ENCODE data around the gene IPCEF1. TPM values are rescaled to one million over a fixed set of nuclear protein-coding genes. Genes with fewer than 3 reads are reported as not detected.

Gene IPCEF1
- total RNA-seq, 1 donor from 2014 or later, result not detected

DNA sequence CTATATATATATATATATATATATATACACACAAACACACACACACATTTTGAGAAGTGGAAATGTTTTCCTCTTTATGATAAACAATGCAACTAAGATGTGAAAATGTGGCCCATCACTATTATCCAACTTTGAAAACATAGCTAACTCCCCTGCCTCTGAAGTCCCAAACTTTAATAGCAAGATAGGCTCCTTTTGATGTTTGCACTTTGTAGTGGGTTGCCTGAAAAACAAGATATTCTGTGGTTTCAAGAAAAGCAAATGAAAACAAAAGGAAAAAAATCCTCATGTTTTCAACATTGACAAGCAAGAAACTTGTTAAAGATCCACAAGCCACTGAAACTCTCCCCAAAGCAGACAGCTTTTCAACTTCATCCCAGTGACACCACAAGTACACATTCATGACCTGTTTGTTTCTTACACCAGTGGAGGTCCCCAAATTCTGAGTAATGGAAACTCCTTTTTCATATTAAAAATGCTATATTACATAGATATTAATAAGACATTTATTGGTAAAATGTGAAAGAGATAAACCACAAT is 90.0 kb downstream of the IPCEF1 start:
- Mint-ChIP-seq H3K27ac (ENCODE audit: unreplicated experiment) (no peak overlapping the region), H3K36me3 (ENCODE audit: low read depth) (no peaks in the 10 kb centered on the region), H3K4me1 (ENCODE audit: low read depth) (no peaks in the 10 kb centered on the region), H3K27me3 (ENCODE audit: low read depth) (no peaks in the 10 kb centered on the region), H3K4me3 (ENCODE audit: unreplicated experiment) (no peak overlapping the region), H3K9me3 (ENCODE audit: low read depth) (no peaks in the 10 kb centered on the region)
- DNase-seq (ENCODE audit: low spot score), result no peak
- TF ChIP-seq, protein P1, sequence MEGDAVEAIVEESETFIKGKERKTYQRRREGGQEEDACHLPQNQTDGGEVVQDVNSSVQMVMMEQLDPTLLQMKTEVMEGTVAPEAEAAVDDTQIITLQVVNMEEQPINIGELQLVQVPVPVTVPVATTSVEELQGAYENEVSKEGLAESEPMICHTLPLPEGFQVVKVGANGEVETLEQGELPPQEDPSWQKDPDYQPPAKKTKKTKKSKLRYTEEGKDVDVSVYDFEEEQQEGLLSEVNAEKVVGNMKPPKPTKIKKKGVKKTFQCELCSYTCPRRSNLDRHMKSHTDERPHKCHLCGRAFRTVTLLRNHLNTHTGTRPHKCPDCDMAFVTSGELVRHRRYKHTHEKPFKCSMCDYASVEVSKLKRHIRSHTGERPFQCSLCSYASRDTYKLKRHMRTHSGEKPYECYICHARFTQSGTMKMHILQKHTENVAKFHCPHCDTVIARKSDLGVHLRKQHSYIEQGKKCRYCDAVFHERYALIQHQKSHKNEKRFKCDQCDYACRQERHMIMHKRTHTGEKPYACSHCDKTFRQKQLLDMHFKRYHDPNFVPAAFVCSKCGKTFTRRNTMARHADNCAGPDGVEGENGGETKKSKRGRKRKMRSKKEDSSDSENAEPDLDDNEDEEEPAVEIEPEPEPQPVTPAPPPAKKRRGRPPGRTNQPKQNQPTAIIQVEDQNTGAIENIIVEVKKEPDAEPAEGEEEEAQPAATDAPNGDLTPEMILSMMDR (IDR thresholded peaks at IDR 0.05), result no peak

DNA sequence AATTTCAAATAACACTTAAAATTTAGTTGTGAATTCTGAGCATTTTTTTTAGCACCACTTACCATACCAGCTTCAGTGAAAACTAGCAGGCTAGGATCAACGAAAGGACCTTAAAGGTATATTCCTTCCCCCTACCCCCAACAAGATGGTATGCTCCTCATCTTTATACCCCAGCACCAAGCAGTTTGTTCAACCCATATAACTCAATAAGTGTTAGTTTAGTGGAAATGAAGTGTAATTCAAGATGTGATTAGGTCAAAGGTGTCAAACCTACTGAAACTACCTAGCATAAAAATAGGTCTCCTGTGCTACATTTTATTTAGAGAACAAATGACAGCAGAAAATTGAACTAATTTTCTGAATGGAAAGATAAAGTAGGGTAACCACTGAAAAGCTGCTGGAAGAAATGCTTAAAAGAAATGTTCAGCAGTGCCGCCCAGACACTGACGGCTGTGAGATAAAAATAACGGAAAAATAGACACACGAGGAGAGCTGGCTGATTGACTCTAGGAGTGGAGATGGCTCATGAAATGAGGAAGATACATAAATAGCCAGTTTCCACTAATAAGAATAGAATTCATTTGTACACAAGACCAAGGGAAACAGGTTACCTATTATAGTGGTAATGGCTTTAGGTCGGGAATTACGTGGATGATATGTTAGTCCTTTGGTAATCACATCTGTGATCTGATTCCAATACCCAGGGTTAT is 94.8 kb downstream of the IPCEF1 start:
- H3K4me1 Mint-ChIP-seq (ENCODE audit: low read depth), result no peaks in the 10 kb centered on the region
- no peaks in the 10 kb centered on the region for H3K27me3 Mint-ChIP-seq (ENCODE audit: low read depth)
- no peak overlapping the region for H3K27ac Mint-ChIP-seq (ENCODE audit: unreplicated experiment)
- H3K4me3 Mint-ChIP-seq (ENCODE audit: unreplicated experiment), result no peak overlapping the region
- H3K36me3 Mint-ChIP-seq (ENCODE audit: low read depth), result no peaks in the 10 kb centered on the region
- TF ChIP-seq, protein P1 (IDR thresholded peaks at IDR 0.05), result no peak
- no peaks in the 10 kb centered on the region for H3K9me3 Mint-ChIP-seq (ENCODE audit: low read depth)
- no peak for DNase-seq (ENCODE audit: low spot score)

DNA sequence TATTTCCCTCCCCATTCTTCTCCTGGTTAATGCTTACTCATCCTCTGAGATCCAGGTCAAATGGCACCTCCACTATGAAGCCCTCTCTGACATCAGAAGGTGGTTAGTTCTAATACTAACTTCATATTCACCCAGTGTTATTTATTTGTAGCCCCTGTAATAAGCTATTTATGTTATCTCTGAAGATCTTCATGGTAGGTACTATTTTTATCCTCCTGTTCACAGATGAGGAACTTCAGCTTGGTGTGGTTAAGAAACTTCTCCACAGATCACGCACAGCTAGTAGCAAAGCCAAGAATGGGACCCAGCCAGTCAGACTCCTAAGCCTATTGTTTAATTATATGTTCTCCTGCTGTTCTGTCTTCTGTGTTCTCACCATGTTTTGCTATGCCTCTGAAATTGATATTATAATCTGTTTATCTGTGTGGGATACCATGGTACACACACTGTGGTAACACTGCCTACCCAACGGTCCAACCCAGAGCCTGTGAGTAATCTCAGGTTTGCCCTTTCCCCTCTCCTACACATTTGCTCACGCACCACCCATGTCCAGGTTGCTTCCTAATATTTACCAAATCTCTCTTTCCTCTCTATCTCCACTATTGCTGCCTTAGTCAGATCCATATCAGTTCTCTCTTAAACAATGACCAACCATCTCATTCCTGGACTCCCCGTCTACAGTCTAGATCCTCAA is 98.4 kb downstream of the IPCEF1 start:
- H3K9me3 Mint-ChIP-seq (ENCODE audit: low read depth), result peaks cover 16% of the 10 kb centered on the region
- H3K27me3 Mint-ChIP-seq (ENCODE audit: low read depth), result no peaks in the 10 kb centered on the region
- no peak overlapping the region for H3K4me3 Mint-ChIP-seq (ENCODE audit: unreplicated experiment)
- H3K4me1 Mint-ChIP-seq (ENCODE audit: low read depth), result no peaks in the 10 kb centered on the region
- no peak for DNase-seq (ENCODE audit: low spot score)
- TF ChIP-seq, protein P1 (IDR thresholded peaks at IDR 0.05), result no peak
- peaks cover 6% of the 10 kb centered on the region for H3K36me3 Mint-ChIP-seq (ENCODE audit: low read depth)
- H3K27ac Mint-ChIP-seq (ENCODE audit: unreplicated experiment), result no peak overlapping the region

DNA sequence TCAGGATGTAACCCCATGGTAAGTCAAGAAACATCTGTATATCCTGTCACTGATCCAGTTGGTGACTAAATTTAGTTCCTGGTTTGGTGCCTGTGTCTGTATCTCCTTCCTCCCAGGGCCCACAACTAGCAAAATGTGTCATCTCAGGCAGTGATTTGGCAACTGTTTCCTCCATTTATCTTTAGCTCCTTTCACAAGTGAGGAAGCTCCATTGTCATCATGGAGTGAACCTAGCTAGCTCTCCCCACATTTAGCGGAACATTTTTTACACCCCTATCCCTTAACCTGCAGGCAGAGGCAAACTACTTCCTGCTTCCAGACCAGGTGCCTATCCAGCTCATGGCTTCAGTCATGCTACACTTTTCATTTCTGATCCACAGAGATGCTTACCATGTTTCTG is 99.5 kb downstream of the IPCEF1 start:
- Mint-ChIP-seq H3K9me3 (ENCODE audit: low read depth) (peaks cover 16% of the 10 kb centered on the region), H3K4me1 (ENCODE audit: low read depth) (no peaks in the 10 kb centered on the region), H3K27me3 (ENCODE audit: low read depth) (no peaks in the 10 kb centered on the region), H3K27ac (ENCODE audit: unreplicated experiment) (no peak overlapping the region), H3K36me3 (ENCODE audit: low read depth) (peaks cover 6% of the 10 kb centered on the region), H3K4me3 (ENCODE audit: unreplicated experiment) (no peak overlapping the region)
- TF ChIP-seq, protein P1 (IDR thresholded peaks at IDR 0.05), result no peak
- DNase-seq (ENCODE audit: low spot score), result no peak

DNA sequence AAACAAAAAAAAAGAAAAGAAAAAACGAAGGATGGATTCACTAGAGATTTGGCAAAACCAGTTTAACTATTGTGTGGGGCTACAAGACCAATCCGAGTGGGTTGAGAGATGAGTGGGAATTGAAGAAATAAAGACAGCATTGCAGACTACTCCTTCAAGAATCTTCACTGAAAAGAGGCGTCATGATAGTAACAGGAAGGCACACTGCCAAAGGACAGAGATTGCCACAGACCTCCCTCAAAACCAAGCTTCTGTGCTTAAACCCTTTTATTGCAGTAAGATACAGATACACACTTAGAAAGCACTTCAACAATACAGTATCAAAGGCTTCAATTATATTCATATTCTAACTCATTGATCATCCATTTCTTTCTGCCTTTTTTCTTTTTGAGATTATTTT is 103.9 kb downstream of the IPCEF1 start:
- peaks cover 16% of the 10 kb centered on the region for H3K9me3 Mint-ChIP-seq (ENCODE audit: low read depth)
- no peak overlapping the region for H3K4me3 Mint-ChIP-seq (ENCODE audit: unreplicated experiment)
- no peak overlapping the region for H3K27ac Mint-ChIP-seq (ENCODE audit: unreplicated experiment)
- no peaks in the 10 kb centered on the region for H3K27me3 Mint-ChIP-seq (ENCODE audit: low read depth)
- peaks cover 6% of the 10 kb centered on the region for H3K36me3 Mint-ChIP-seq (ENCODE audit: low read depth)
- H3K4me1 Mint-ChIP-seq (ENCODE audit: low read depth), result no peaks in the 10 kb centered on the region
- DNase-seq (ENCODE audit: low spot score), result no peak
- TF ChIP-seq, protein P1 (IDR thresholded peaks at IDR 0.05), result no peak
